CD8-positive, alpha-beta memory T cell (primary cell): ENCODE results near the gene RGS7BP. TPM values are rescaled to one million over a fixed set of nuclear protein-coding genes. Genes with fewer than 3 reads are reported as not detected.

Experiments used
- CTCF ChIA-PET: fragments of 350-600 bp; sonication (Branson Sonifier 250); formaldehyde crosslinking; loops from one replicate; lab custom pipeline; 2021; ENCODE audit warnings: antibody characterized with exemption; lab: Charles Lee
- POLR2A ChIA-PET: fragments of 350-600 bp; sonication (Branson Sonifier 250); formaldehyde crosslinking; loops from one replicate; lab custom pipeline; 2021; ENCODE audit warnings: antibody characterized with exemption; lab: Charles Lee
- DNase-seq, 5 donors: peaks; one replicate each; pipeline versions ENCODE4 v3.0.0 to v3.0.0-alpha.2; 2020 to 2022; ENCODE audit warnings: mixed read lengths in 1 of 5
- H3K27ac ChIP-seq: one replicate; pipeline ENCODE4 v1.7.0; 2013; ENCODE audit warnings: low read depth, mild to moderate bottlenecking, low read length, moderate library complexity
- H3K27me3 ChIP-seq: 2 replicates; pipeline ENCODE4 v1.7.0; 2013; ENCODE audit warnings: low read length, mild to moderate bottlenecking; ENCODE audit not compliant: insufficient read depth, poor library complexity, severe bottlenecking
- H3K36me3 ChIP-seq: 2 replicates; pipeline ENCODE4 v1.7.0; 2013; ENCODE audit warnings: mild to moderate bottlenecking, low read length, moderate library complexity; ENCODE audit not compliant: insufficient read depth
- H3K4me1 ChIP-seq: 2 replicates; pipeline ENCODE4 v1.7.0; 2013; ENCODE audit warnings: mild to moderate bottlenecking, low read length, moderate library complexity; ENCODE audit not compliant: insufficient read depth
- H3K4me3 ChIP-seq: 2 replicates; pipeline ENCODE4 v1.7.0; 2013; ENCODE audit warnings: mild to moderate bottlenecking, low read length
- H3K9me3 ChIP-seq: 2 replicates; pipeline ENCODE4 v1.7.0; 2013; ENCODE audit warnings: mild to moderate bottlenecking, low read length
- H3K27ac Mint-ChIP-seq, 8 donors: one replicate each; pipeline ENCODE4 v1.8.0; 2020 to 2021; ENCODE audit warnings: mixed read lengths in 8 of 8, mild to moderate bottlenecking in 6 of 8, inconsistent platforms in 3 of 8, moderate library complexity in 3 of 8
- H3K27me3 Mint-ChIP-seq, 2 donors: one replicate each; pipeline ENCODE4 v1.8.0; 2020 to 2021; ENCODE audit warnings: mixed read lengths in 2 of 2, mild to moderate bottlenecking in 1 of 2, moderate library complexity in 1 of 2
- H3K36me3 Mint-ChIP-seq, 3 donors: one replicate each; pipeline ENCODE4 v1.8.0; 2020 to 2021; ENCODE audit warnings: mixed read lengths in 3 of 3, inconsistent platforms in 1 of 3, mild to moderate bottlenecking in 1 of 3
- H3K4me1 Mint-ChIP-seq, 3 donors: one replicate each; pipeline ENCODE4 v1.8.0; 2020 to 2021; ENCODE audit warnings: mixed read lengths in 3 of 3, inconsistent platforms in 1 of 3, mild to moderate bottlenecking in 1 of 3
- H3K4me3 Mint-ChIP-seq, 7 donors: one replicate each; pipeline ENCODE4 v1.8.0; 2020 to 2021; ENCODE audit warnings: mixed read lengths in 7 of 7, mild to moderate bottlenecking in 6 of 7, moderate library complexity in 4 of 7, inconsistent platforms in 2 of 7
- H3K9me3 Mint-ChIP-seq, 5 donors: one replicate each; pipeline ENCODE4 v1.8.0; 2020 to 2022; ENCODE audit warnings: mixed read lengths in 5 of 5, mild to moderate bottlenecking in 3 of 5, moderate library complexity in 2 of 5, inconsistent platforms in 1 of 5
- polyA plus RNA-seq: library from polyadenylated mRNA; unstranded; fragments of 300-500 nt; fragmentation: Illumina TruSeq; gene quantifications from one replicate; pipeline ENCODE4 v1.2.3, GENCODE V29; 2021
- total RNA-seq, 2 experiments: library from RNA; stranded (reverse); gene quantifications; one replicate each; pipeline ENCODE4 v1.2.3, GENCODE V29; 2021

RGS7BP gene
- total and polyA plus RNA-seq, 3 experiments from 2014 or later: 0.40 TPM; not detected in 2

GRCh38 chr5:64637837-64638443 lies 132.1 kb downstream of the RGS7BP start:
- Histone ChIP-seq H3K4me3 (no peak overlapping the region), H3K27me3 (no peaks in the 10 kb centered on the region), H3K36me3 (no peaks in the 10 kb centered on the region), H3K27ac (no peak overlapping the region), H3K4me1 (no peaks in the 10 kb centered on the region), H3K9me3 (no peaks in the 10 kb centered on the region)
- Mint-ChIP-seq H3K9me3 (peaks cover 0 to 2% (median 0%) of the 10 kb centered on the region in 5 donors), H3K27ac (peak overlapping the region in 1 of 8 donors; percentile 38), H3K36me3 (no peaks in the 10 kb centered on the region), H3K27me3 (peaks cover 6 to 31% of the 10 kb centered on the region in 2 donors), H3K4me1 (peaks cover 0 to 6% (median 2%) of the 10 kb centered on the region in 3 donors), H3K4me3 (no peak overlapping the region)
- ChIA-PET POLR2A (no interaction called here), CTCF (no interaction called here)
- no peak for DNase-seq

DNA sequence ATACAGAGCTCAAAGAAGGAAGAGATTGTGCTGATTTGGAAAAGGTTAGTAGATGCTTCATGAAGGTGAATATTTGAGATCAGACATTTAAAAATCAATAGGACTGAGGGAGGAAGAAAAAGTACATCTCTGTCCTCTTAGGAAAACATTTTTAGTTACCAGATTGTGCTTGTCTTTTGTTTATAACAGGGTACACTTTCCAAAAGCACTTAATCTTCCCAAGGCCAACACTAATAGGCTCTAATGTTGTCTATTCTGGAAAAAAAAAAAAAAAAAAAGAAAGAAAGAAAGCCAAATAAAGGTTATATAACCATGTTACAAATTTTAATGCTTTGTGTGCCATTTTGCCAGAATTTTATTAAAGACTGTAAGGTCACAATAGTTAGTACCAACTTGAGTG lies 139.0 kb downstream of the RGS7BP start:
- H3K4me3 Mint-ChIP-seq: no peak overlapping the region
- no peak overlapping the region for H3K27ac Mint-ChIP-seq
- POLR2A ChIA-PET: no interaction called here
- DNase-seq: no peak
- H3K4me1 Mint-ChIP-seq: no peaks in the 10 kb centered on the region
- no peaks in the 10 kb centered on the region for H3K9me3 ChIP-seq
- peaks cover 0 to 2% (median 0%) of the 10 kb centered on the region in 5 donors for H3K9me3 Mint-ChIP-seq
- H3K36me3 ChIP-seq: no peaks in the 10 kb centered on the region
- peaks cover 0 to 3% of the 10 kb centered on the region in 2 donors for H3K27me3 Mint-ChIP-seq
- H3K27me3 ChIP-seq: no peaks in the 10 kb centered on the region
- no peak overlapping the region for H3K27ac ChIP-seq
- H3K4me3 ChIP-seq: no peak overlapping the region
- no peaks in the 10 kb centered on the region for H3K4me1 ChIP-seq
- H3K36me3 Mint-ChIP-seq: no peaks in the 10 kb centered on the region
- CTCF ChIA-PET: no interaction called here

DNA sequence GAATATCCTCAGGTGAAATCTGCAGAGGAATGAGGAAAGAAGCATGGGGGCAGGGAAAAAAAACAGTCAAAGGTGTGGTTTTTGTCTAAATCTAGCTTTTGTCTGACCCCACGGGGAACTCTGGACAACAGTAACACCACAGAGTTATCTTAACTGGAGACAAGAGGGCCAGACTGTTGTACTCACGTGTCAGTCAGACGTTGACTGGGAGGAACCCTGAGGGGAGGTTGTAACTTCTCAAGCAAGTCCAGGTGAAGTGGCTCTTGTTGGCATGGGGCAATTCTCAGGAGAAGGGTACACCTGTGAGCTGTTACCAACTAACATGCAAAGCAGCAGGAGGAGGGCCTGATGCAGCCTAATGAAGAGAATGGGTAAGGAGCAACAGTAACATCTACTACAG lies 140.4 kb downstream of the RGS7BP start:
- CTCF ChIA-PET: interaction anchor here (1.6 kb wide), 1 partner anchor 11 kb away, joined by 3 read pairs; no protein-coding TSS in a partner anchor
- no peak for DNase-seq

DNA sequence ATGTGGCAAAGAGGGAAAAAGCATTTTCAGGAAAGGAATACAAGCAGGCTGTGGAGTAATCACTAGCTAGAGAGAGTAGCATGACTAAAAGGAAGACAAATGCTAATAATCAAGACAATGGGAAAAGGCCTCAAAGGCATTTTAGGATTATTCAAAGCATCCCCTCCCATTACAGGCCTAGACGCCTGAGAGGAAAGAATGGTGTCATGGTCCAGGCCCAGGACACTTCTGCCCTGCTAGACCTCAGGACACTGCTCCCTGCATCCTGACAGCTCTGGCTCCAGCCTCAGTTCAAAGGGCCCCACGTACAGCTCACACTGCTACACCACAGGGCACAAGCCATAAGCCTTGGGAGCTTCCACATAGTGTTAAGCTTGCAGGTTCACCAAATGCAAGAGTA lies 143.7 kb downstream of the RGS7BP start:
- ChIA-PET CTCF (interaction anchor here (1.2 kb wide), 1 partner anchor 20 kb away, joined by 3 read pairs; no protein-coding TSS in a partner anchor), POLR2A (no interaction called here)
- Mint-ChIP-seq H3K27me3 (peaks cover 0 to 3% of the 10 kb centered on the region in 2 donors), H3K4me1 (no peaks in the 10 kb centered on the region), H3K4me3 (no peak overlapping the region), H3K27ac (no peak overlapping the region), H3K9me3 (peaks cover 0 to 2% (median 0%) of the 10 kb centered on the region in 5 donors), H3K36me3 (no peaks in the 10 kb centered on the region)
- Histone ChIP-seq H3K9me3 (no peaks in the 10 kb centered on the region), H3K27ac (no peak overlapping the region), H3K4me1 (no peaks in the 10 kb centered on the region), H3K4me3 (no peak overlapping the region), H3K27me3 (no peaks in the 10 kb centered on the region), H3K36me3 (no peaks in the 10 kb centered on the region)
- no peak for DNase-seq

More for the DNA sequence above, 140.4 kb downstream of the RGS7BP start:
- Histone ChIP-seq H3K9me3 (no peaks in the 10 kb centered on the region), H3K4me3 (no peak overlapping the region), H3K27ac (no peak overlapping the region), H3K4me1 (no peaks in the 10 kb centered on the region), H3K27me3 (no peaks in the 10 kb centered on the region), H3K36me3 (no peaks in the 10 kb centered on the region)
- no peaks in the 10 kb centered on the region for H3K36me3 Mint-ChIP-seq
- H3K27me3 Mint-ChIP-seq: peaks cover 3% of the 10 kb centered on the region in 2 donors
- no peak overlapping the region for H3K27ac Mint-ChIP-seq
- H3K9me3 Mint-ChIP-seq: peaks cover 0 to 2% (median 0%) of the 10 kb centered on the region in 5 donors
- POLR2A ChIA-PET: no interaction called here
- no peak overlapping the region for H3K4me3 Mint-ChIP-seq
- no peaks in the 10 kb centered on the region for H3K4me1 Mint-ChIP-seq

- Histone ChIP-seq H3K27me3 (no peaks in the 10 kb centered on the region), H3K4me1 (no peaks in the 10 kb centered on the region), H3K4me3 (no peak overlapping the region), H3K36me3 (no peaks in the 10 kb centered on the region), H3K27ac (no peak overlapping the region), H3K9me3 (no peaks in the 10 kb centered on the region)
- no peaks in the 10 kb centered on the region for H3K4me1 Mint-ChIP-seq
- peaks cover 0 to 3% of the 10 kb centered on the region in 2 donors for H3K27me3 Mint-ChIP-seq
- ChIA-PET POLR2A (no interaction called here), CTCF (no interaction called here)
- DNase-seq: no peak
- no peaks in the 10 kb centered on the region for H3K36me3 Mint-ChIP-seq
- H3K9me3 Mint-ChIP-seq: peaks cover 0 to 2% (median 0%) of the 10 kb centered on the region in 5 donors
- H3K27ac Mint-ChIP-seq: no peak overlapping the region
- no peak overlapping the region for H3K4me3 Mint-ChIP-seq
Measured at GRCh38 chr5:64653766-64654560, 148.1 kb downstream of the RGS7BP start.

GRCh38 chr5:64654561-64654938 lies 148.7 kb downstream of the RGS7BP start:
- Mint-ChIP-seq H3K4me3 (no peak overlapping the region), H3K27ac (no peak overlapping the region)
- POLR2A ChIA-PET: no interaction called here

GRCh38 chr5:64655596-64655995 lies 149.8 kb downstream of the RGS7BP start:
- Mint-ChIP-seq H3K9me3 (peaks cover 0 to 2% (median 0%) of the 10 kb centered on the region in 5 donors), H3K27ac (no peak overlapping the region), H3K36me3 (no peaks in the 10 kb centered on the region), H3K4me1 (no peaks in the 10 kb centered on the region), H3K4me3 (no peak overlapping the region), H3K27me3 (peaks cover 0 to 4% of the 10 kb centered on the region in 2 donors)
- Histone ChIP-seq H3K4me3 (no peak overlapping the region), H3K4me1 (no peaks in the 10 kb centered on the region), H3K27me3 (no peaks in the 10 kb centered on the region), H3K36me3 (no peaks in the 10 kb centered on the region), H3K9me3 (no peaks in the 10 kb centered on the region), H3K27ac (no peak overlapping the region)
- DNase-seq: no peak
- ChIA-PET POLR2A (no interaction called here), CTCF (no interaction called here)

More at GRCh38 chr5:64654561-64654938, 148.7 kb downstream of the RGS7BP start:
- no peaks in the 10 kb centered on the region for H3K36me3 ChIP-seq
- H3K9me3 Mint-ChIP-seq: peaks cover 0 to 2% (median 0%) of the 10 kb centered on the region in 5 donors
- H3K36me3 Mint-ChIP-seq: no peaks in the 10 kb centered on the region
- no peaks in the 10 kb centered on the region for H3K4me1 Mint-ChIP-seq
- H3K27me3 Mint-ChIP-seq: peaks cover 3 to 4% of the 10 kb centered on the region in 2 donors
- H3K27me3 ChIP-seq: no peaks in the 10 kb centered on the region
- no peaks in the 10 kb centered on the region for H3K4me1 ChIP-seq
- CTCF ChIA-PET: no interaction called here
- no peak overlapping the region for H3K27ac ChIP-seq
- no peaks in the 10 kb centered on the region for H3K9me3 ChIP-seq
- DNase-seq: no peak
- H3K4me3 ChIP-seq: no peak overlapping the region

GRCh38 chr5:64659289-64659688 lies 153.5 kb downstream of the RGS7BP start:
- Histone ChIP-seq H3K9me3 (no peaks in the 10 kb centered on the region), H3K27me3 (no peaks in the 10 kb centered on the region), H3K4me1 (no peaks in the 10 kb centered on the region), H3K36me3 (no peaks in the 10 kb centered on the region), H3K27ac (no peak overlapping the region), H3K4me3 (no peak overlapping the region)
- no peaks in the 10 kb centered on the region for H3K4me1 Mint-ChIP-seq
- H3K9me3 Mint-ChIP-seq: no peaks in the 10 kb centered on the region
- no peaks in the 10 kb centered on the region for H3K36me3 Mint-ChIP-seq
- ChIA-PET POLR2A (no interaction called here), CTCF (interaction anchor here (1.2 kb wide), 1 partner anchor 24 kb away, joined by 4 read pairs; no protein-coding TSS in a partner anchor)
- no peak for DNase-seq
- H3K4me3 Mint-ChIP-seq: no peak overlapping the region
- H3K27ac Mint-ChIP-seq: no peak overlapping the region
- H3K27me3 Mint-ChIP-seq: peaks cover 0 to 5% of the 10 kb centered on the region in 2 donors
